ENCODE results near the gene PLCB4. TPM values are rescaled to one million over a fixed set of nuclear protein-coding genes. Genes with fewer than 3 reads are reported as not detected.
"Not testable (repeated sequence)": the region's sequence is repeated elsewhere in the genome, so short reads cannot be mapped to it uniquely, and the experiment has no call there.

The PLCB4 gene
- total RNA-seq, 1 experiment from 2014 or later, result 0.47 TPM

GRCh38 chr20:9367328-9367727, 298.4 kb downstream of the PLCB4 start:
- DNase-seq, result no peak
- Histone ChIP-seq H3K4me3 (no peak overlapping the region), H3K4me1 (no peaks in the 10 kb centered on the region), H3K27me3 (no peaks in the 10 kb centered on the region; the same call in 1 of the 2 replicates), H3K36me3 (no peaks in the 10 kb centered on the region), H3K9me3 (replicated peaks) (no peaks in the 10 kb centered on the region), H3K27ac (no peak overlapping the region)

DNA sequence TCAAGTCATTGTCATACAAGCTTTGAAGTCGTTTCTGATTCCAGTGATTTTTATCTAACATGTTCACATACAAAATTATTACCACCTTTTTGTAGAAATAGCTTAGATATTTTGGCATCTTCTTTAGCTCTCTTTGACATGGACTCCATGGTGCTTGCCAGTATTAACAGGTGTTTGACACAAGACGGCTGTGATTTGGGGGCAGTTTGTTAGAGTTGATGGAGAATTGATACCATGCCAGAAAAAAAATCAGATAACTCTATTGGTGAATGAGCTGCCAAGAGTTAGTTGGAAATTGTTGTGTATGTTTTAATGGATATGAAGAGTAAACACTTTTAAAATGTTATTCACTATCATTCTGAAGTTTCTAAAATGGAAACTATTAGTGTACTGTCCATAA, 298.9 kb downstream of the PLCB4 start:
- Histone ChIP-seq H3K4me3 (no peak overlapping the region), H3K27me3 (peaks cover under 1% of the 10 kb centered on the region; the same call in 1 of the 2 replicates), H3K9me3 (replicated peaks) (no peaks in the 10 kb centered on the region), H3K27ac (no peak overlapping the region), H3K4me1 (no peaks in the 10 kb centered on the region), H3K36me3 (no peaks in the 10 kb centered on the region)
- no peak for DNase-seq

- no peak overlapping the region for H3K27ac ChIP-seq
- no peaks in the 10 kb centered on the region for H3K36me3 ChIP-seq
- no peak overlapping the region for H3K4me3 ChIP-seq
- H3K27me3 ChIP-seq, result peaks cover 7% of the 10 kb centered on the region; the same call in 1 of the 2 replicates
- H3K9me3 ChIP-seq (replicated peaks), result no peaks in the 10 kb centered on the region
- no peak for DNase-seq
- no peaks in the 10 kb centered on the region for H3K4me1 ChIP-seq
These were observed 300.0 kb downstream of the PLCB4 start for GRCh38 chr20:9368893-9369292.

DNA sequence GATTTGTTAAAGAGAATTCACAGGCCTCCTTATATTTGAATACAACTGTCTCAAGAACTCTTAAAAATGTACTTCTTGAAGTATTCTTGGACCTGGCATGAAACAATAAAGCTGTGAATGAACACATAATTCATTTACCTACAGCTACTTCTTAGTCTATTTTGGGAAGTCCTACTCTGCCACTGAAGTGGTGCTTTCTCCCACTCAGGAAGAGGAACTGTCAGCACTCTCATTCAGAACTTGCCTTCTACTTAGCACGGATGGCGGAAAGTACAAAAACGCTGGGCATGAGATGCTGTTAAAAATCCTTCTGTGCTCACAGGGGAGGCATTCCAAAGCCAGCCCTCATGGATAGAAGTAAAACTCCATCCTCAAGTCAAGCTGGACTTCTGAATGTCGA, 300.7 kb downstream of the PLCB4 start:
- no peaks in the 10 kb centered on the region for H3K9me3 ChIP-seq (replicated peaks)
- no peak for DNase-seq

GRCh38 chr20:9374072-9374471, 305.2 kb downstream of the PLCB4 start:
- Histone ChIP-seq H3K27me3 (peaks cover 7% of the 10 kb centered on the region; the same call in 1 of the 2 replicates), H3K4me3 (no peak overlapping the region), H3K9me3 (replicated peaks) (no peaks in the 10 kb centered on the region), H3K36me3 (no peaks in the 10 kb centered on the region), H3K4me1 (no peaks in the 10 kb centered on the region), H3K27ac (no peak overlapping the region)
- no peak for DNase-seq

More for the DNA sequence above, 300.7 kb downstream of the PLCB4 start:
- Histone ChIP-seq H3K27ac (no peak overlapping the region), H3K27me3 (peaks cover 7% of the 10 kb centered on the region; the same call in 1 of the 2 replicates), H3K36me3 (no peaks in the 10 kb centered on the region), H3K4me1 (no peaks in the 10 kb centered on the region), H3K4me3 (no peak overlapping the region)

- Histone ChIP-seq H3K4me3 (no peak overlapping the region), H3K27me3 (peaks cover 7% of the 10 kb centered on the region; the same call in 1 of the 2 replicates), H3K27ac (no peak overlapping the region), H3K36me3 (no peaks in the 10 kb centered on the region), H3K9me3 (replicated peaks) (no peaks in the 10 kb centered on the region), H3K4me1 (no peaks in the 10 kb centered on the region)
- DNase-seq, result no peak
These were observed 305.6 kb downstream of the PLCB4 start for GRCh38 chr20:9374480-9374879.

DNA sequence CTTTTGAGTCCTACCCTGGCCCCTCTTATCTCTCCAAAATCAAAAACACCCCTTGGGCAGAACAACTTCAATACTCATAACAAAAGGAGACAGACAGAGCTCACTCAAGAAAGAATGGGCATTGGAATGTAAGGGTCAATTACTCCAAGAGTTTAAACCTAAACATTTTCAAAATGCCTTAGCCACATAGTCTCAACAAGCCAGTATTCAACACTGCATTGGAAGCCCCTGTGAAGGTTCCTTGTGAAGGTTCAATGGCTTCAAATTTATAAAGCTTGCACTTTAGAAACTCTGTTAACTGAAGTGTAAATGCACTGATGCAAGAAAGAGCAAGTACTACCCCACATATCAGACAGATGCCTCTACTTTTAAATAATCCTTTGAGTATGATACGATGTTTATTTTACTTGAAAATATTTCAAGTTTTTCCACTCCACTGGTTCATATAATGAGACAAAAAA, 306.4 kb downstream of the PLCB4 start:
- no peak overlapping the region for H3K4me3 ChIP-seq
- peaks cover 7% of the 10 kb centered on the region; the same call in 1 of the 2 replicates for H3K27me3 ChIP-seq
- no peak overlapping the region for H3K27ac ChIP-seq
- DNase-seq, result no peak
- no peaks in the 10 kb centered on the region for H3K9me3 ChIP-seq (replicated peaks)
- H3K36me3 ChIP-seq, result no peaks in the 10 kb centered on the region
- H3K4me1 ChIP-seq, result no peaks in the 10 kb centered on the region

DNA sequence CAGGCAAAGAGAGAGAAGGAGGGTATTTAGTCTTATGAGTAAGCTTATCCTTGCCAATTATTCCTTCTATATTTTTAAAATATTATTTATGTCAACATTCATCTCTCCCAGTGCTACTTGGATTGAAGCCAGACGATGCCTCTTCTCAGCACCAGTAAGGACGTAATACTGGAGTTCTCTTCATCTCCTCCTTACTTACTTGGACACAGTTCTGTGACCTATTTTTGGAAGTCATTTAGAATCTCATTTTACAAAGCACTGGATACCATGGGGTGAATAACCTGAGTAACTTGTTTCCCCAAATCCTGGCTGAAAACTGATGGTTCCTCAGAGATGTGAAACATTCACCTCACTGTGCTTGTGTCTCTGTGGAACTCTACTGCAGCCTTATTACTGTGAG, 308.1 kb downstream of the PLCB4 start:
- no peaks in the 10 kb centered on the region for H3K4me1 ChIP-seq
- H3K27me3 ChIP-seq, result peaks cover 7% of the 10 kb centered on the region; the same call in 1 of the 2 replicates
- H3K4me3 ChIP-seq, result no peak overlapping the region
- H3K36me3 ChIP-seq, result no peaks in the 10 kb centered on the region
- no peaks in the 10 kb centered on the region for H3K9me3 ChIP-seq (replicated peaks)
- no peak overlapping the region for H3K27ac ChIP-seq
- DNase-seq, result no peak

GRCh38 chr20:9385345-9386310, 316.7 kb downstream of the PLCB4 start:
- not testable (repeated sequence) for DNase-seq; H3K4me1 ChIP-seq; H3K36me3 ChIP-seq; H3K4me3 ChIP-seq; H3K9me3 ChIP-seq (replicated peaks); H3K27ac ChIP-seq; H3K27me3 ChIP-seq

- Histone ChIP-seq H3K4me1 (no peaks in the 10 kb centered on the region), H3K9me3 (replicated peaks) (no peaks in the 10 kb centered on the region), H3K27ac (no peak overlapping the region), H3K36me3 (no peaks in the 10 kb centered on the region), H3K27me3 (peaks cover 5% of the 10 kb centered on the region; the same call in 1 of the 2 replicates), H3K4me3 (no peak overlapping the region)
- DNase-seq, result no peak
These were observed 319.4 kb downstream of the PLCB4 start for GRCh38 chr20:9388160-9388812.

DNA sequence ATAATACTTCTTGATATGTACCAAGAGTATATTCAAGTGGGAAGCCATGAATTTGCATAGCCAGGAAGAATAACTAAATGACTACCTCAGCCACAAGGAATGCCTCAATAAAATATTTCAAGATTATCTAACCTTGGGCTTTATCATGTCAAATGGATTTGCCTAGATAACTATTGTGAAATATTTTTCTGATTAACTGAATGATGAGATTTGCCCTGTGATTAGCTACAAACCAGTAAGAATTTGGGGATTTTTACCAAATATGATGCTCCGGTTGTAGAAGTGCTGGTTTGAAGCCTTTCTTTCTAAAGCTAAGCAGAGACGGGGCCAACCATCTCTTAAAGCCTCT, 319.9 kb downstream of the PLCB4 start:
- no peak overlapping the region for H3K4me3 ChIP-seq
- DNase-seq, result no peak
- H3K4me1 ChIP-seq, result no peaks in the 10 kb centered on the region
- no peak overlapping the region for H3K27ac ChIP-seq
- no peaks in the 10 kb centered on the region for H3K9me3 ChIP-seq (replicated peaks)
- peaks cover 5% of the 10 kb centered on the region; the same call in 1 of the 2 replicates for H3K27me3 ChIP-seq
- H3K36me3 ChIP-seq, result no peaks in the 10 kb centered on the region

- Histone ChIP-seq H3K4me3 (no peak overlapping the region), H3K27ac (no peak overlapping the region), H3K9me3 (replicated peaks) (no peaks in the 10 kb centered on the region), H3K27me3 (peaks cover 5% of the 10 kb centered on the region; the same call in 1 of the 2 replicates), H3K36me3 (no peaks in the 10 kb centered on the region), H3K4me1 (no peaks in the 10 kb centered on the region)
- no peak for DNase-seq
These were observed 320.5 kb downstream of the PLCB4 start for GRCh38 chr20:9389346-9389745.

GRCh38 chr20:9390441-9390840, 321.6 kb downstream of the PLCB4 start:
- H3K4me1 ChIP-seq, result no peaks in the 10 kb centered on the region
- no peak for DNase-seq
- H3K27me3 ChIP-seq, result peaks cover 5% of the 10 kb centered on the region; the same call in 1 of the 2 replicates
- H3K4me3 ChIP-seq, result no peak overlapping the region
- no peak overlapping the region for H3K27ac ChIP-seq
- H3K9me3 ChIP-seq (replicated peaks), result no peaks in the 10 kb centered on the region
- no peaks in the 10 kb centered on the region for H3K36me3 ChIP-seq

DNA sequence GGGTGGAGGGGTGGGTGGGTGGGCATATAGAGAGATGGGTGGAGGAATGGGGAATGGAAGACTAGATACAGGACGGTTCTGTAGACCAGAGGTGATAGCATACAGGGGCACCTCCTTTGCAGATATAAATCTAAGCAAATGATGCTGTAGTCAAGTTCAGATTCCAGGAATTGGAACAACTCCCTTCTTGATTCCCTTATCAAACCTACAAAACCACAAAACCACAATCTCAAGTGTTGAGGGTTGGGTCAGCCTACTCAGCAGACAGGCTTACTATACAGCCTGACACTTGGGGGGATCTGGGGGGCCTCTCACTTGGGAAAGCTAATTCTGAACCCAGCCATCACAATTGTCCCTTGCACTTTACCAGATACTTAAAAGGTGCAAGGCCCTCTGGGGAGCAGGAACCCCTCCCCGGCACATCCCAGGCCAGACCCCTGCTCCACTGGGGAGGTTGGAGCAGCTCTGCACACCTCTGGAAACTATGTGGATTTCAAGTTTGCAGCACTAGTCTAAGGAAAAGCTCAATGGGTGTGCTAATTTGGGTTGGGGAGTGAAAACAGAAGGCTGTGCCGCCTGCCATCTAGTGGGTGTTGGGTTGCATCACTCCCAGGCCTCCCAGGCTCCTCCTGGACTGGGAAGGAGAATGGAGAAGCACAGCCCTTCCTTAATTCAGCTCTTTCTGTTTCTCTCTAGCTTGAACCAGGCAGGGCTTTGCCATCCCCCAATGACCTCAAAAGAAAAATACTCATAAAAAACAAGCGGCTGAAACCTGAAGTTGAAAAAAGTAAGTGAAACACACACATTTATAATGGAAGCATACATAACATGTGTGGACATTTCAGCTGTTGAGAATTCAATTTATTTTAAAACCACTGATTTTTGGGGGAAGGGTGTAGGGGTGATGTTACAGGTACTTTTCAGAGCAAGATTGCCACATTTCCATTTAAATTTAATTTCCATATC, 324.3 kb downstream of the PLCB4 start:
- H3K27ac ChIP-seq, result no peak overlapping the region
- H3K4me1 ChIP-seq, result no peaks in the 10 kb centered on the region
- H3K27me3 ChIP-seq, result peaks cover 5% of the 10 kb centered on the region; the same call in 1 of the 2 replicates
- H3K36me3 ChIP-seq, result no peaks in the 10 kb centered on the region
- no peak overlapping the region for H3K4me3 ChIP-seq
- no peaks in the 10 kb centered on the region for H3K9me3 ChIP-seq (replicated peaks)
- peak; percentile 36 to 72 for DNase-seq

All from SJCRH30 (cell line).